ENCODE results near the gene ARHGAP22.
"Not testable (repeated sequence)": the region's sequence is repeated elsewhere in the genome, so short reads cannot be mapped to it uniquely, and the experiment has no call there.

Gene ARHGAP22

GRCh38 chr10:48450233-48450740 is 154.6 kb downstream of the ARHGAP22 start:
- no peak for DNase-seq (ENCODE audit: low read depth in 2 of 2)

GRCh38 chr10:48449501-48450232 is 155.2 kb downstream of the ARHGAP22 start:
- no peak for DNase-seq (ENCODE audit: low read depth in 2 of 2)

- no peak for DNase-seq (ENCODE audit: low read depth in 2 of 2)
These were observed 156.1 kb downstream of the ARHGAP22 start for GRCh38 chr10:48448796-48449195.

GRCh38 chr10:48447356-48448215 is 157.3 kb downstream of the ARHGAP22 start:
- no peak for DNase-seq (ENCODE audit: low read depth in 2 of 2)

GRCh38 chr10:48446785-48447184 is 158.1 kb downstream of the ARHGAP22 start:
- no peak for DNase-seq (ENCODE audit: low read depth in 2 of 2)

GRCh38 chr10:48445932-48446331 is 158.9 kb downstream of the ARHGAP22 start:
- no peak for DNase-seq (ENCODE audit: low read depth in 2 of 2)

- no peak for DNase-seq (ENCODE audit: low read depth in 2 of 2)
These were observed 159.7 kb downstream of the ARHGAP22 start for GRCh38 chr10:48444861-48445841.

- DNase-seq (ENCODE audit: low read depth in 2 of 2), result no peak
These were observed 160.6 kb downstream of the ARHGAP22 start for GRCh38 chr10:48444266-48444665.

- no peak for DNase-seq (ENCODE audit: low read depth in 2 of 2)
These were observed 162.1 kb downstream of the ARHGAP22 start for GRCh38 chr10:48442809-48443177.

GRCh38 chr10:48442090-48442808 is 162.6 kb downstream of the ARHGAP22 start:
- DNase-seq (ENCODE audit: low read depth in 2 of 2), result no peak

GRCh38 chr10:48440771-48441170 is 164.1 kb downstream of the ARHGAP22 start:
- no peak for DNase-seq (ENCODE audit: low read depth in 2 of 2)

GRCh38 chr10:48439581-48440041 is 165.3 kb downstream of the ARHGAP22 start:
- DNase-seq (ENCODE audit: low read depth in 2 of 2), result no peak

GRCh38 chr10:48439031-48439430 is 165.8 kb downstream of the ARHGAP22 start:
- peak; percentile 34 to 36 for DNase-seq (ENCODE audit: low read depth in 2 of 2)

GRCh38 chr10:48437546-48437945 is 167.3 kb downstream of the ARHGAP22 start:
- no peak for DNase-seq (ENCODE audit: low read depth in 2 of 2)

GRCh38 chr10:48431871-48432270 is 173.0 kb downstream of the ARHGAP22 start:
- no peak for DNase-seq (ENCODE audit: low read depth in 2 of 2)

GRCh38 chr10:48430402-48430993 is 174.4 kb downstream of the ARHGAP22 start:
- DNase-seq (ENCODE audit: low read depth in 2 of 2), result no peak

GRCh38 chr10:48429309-48429708 is 175.6 kb downstream of the ARHGAP22 start:
- no peak for DNase-seq (ENCODE audit: low read depth in 2 of 2)

GRCh38 chr10:48428896-48429295 is 176.0 kb downstream of the ARHGAP22 start:
- no peak for DNase-seq (ENCODE audit: low read depth in 2 of 2)

GRCh38 chr10:48423884-48424283 is 181.0 kb downstream of the ARHGAP22 start:
- no peak for DNase-seq (ENCODE audit: low read depth in 2 of 2)

GRCh38 chr10:48421862-48422261 is 183.0 kb downstream of the ARHGAP22 start:
- DNase-seq (ENCODE audit: low read depth in 2 of 2), result not testable (repeated sequence)

All from fibroblast of skin of left biceps (primary cell).